Endothelial cell of umbilical vein (primary cell): ENCODE data around the gene SREBF1. TPM values are rescaled to one million over a fixed set of nuclear protein-coding genes. Genes with fewer than 3 reads are reported as not detected.

Source experiments
- BruUV-seq: library from RNA; stranded (reverse); fragments of 400-500 nt; replicated peaks from 2 replicates; lab custom pipeline; 2021; lab: Mats Ljungman, UMichigan
- CTCF ChIA-PET: fragments of 300-600, 350-600 bp; sonication (Branson Sonifier 250); formaldehyde crosslinking; loops from one replicate; lab custom pipeline; 2021; ENCODE audit warnings: antibody characterized with exemption, inconsistent platforms; lab: Charles Lee
- POLR2A ChIA-PET: fragments of 300-600, 350-600 bp; sonication (Branson Sonifier 250); formaldehyde crosslinking; loops from one replicate; lab custom pipeline; 2021; ENCODE audit warnings: antibody characterized with exemption, inconsistent platforms; lab: Charles Lee
- DNase-seq: peaks from one replicate; pipeline ENCODE4 v3.0.0-alpha.2; 2011; ENCODE audit warnings: low read depth, low spot score
- FAIRE-seq: peaks from 2 replicates; lab custom pipeline; 2011; peaks lifted over from hg19 to GRCh38; lab: Jason Lieb, UNC
- H2AFZ ChIP-seq: 2 replicates; pipeline ENCODE4 v1.6.0; 2012; ENCODE audit warnings: low read depth, low read length, control low read depth, inconsistent platforms
- H3K27ac ChIP-seq: 2 replicates; pipeline ENCODE4 v1.5.1; 2011; ENCODE audit warnings: low read depth, mild to moderate bottlenecking, control low read depth, low read length, moderate library complexity; ENCODE audit not compliant: insufficient read depth
- H3K27me3 ChIP-seq, 2 experiments: 2 replicates each; pipeline versions ENCODE4 v1.6.0 to v1.6.1; 2011; ENCODE audit warnings: low read length in 2 of 2, mixed read lengths in 1 of 2; ENCODE audit not compliant: control insufficient read depth in 2 of 2, insufficient read depth in 2 of 2
- H3K36me3 ChIP-seq, 2 experiments: 2 replicates in 1 of 2; 3 replicates in 1 of 2; pipeline ENCODE4 v1.5.1; 2011; ENCODE audit warnings: low read length in 2 of 2, mild to moderate bottlenecking in 1 of 2, moderate library complexity in 1 of 2; ENCODE audit not compliant: control insufficient read depth in 2 of 2, insufficient read depth in 2 of 2; ENCODE audit errors: extremely low read depth in 1 of 2
- H3K4me1 ChIP-seq: 3 replicates; pipeline ENCODE4 v1.5.1; 2011; ENCODE audit warnings: mild to moderate bottlenecking, low read length; ENCODE audit not compliant: control insufficient read depth, insufficient read depth; ENCODE audit errors: extremely low read depth
- H3K4me2 ChIP-seq: 2 replicates; pipeline ENCODE4 v1.6.1; 2011; ENCODE audit warnings: low read length, control low read depth, mixed read lengths; ENCODE audit not compliant: insufficient read depth
- H3K4me3 ChIP-seq, 3 experiments: fragments of 200-600 bp in 1 of 3; sonication (generic), shearing (Covaris generic) in 1 of 3; replicated peaks in 1 of 3; 2 replicates each; pipeline ENCODE4 v1.5.1; 2011 to 2016; ENCODE audit warnings: control low read depth in 3 of 3, low read length in 3 of 3, mild to moderate bottlenecking in 2 of 3, inconsistent platforms in 1 of 3, low read depth in 1 of 3, moderate library complexity in 1 of 3; ENCODE audit not compliant: insufficient read depth in 1 of 3
- H3K79me2 ChIP-seq: 2 replicates; pipeline ENCODE4 v1.6.0; 2012; ENCODE audit warnings: low read length, inconsistent platforms; ENCODE audit not compliant: control insufficient read depth, insufficient read depth
- H3K9ac ChIP-seq: replicated peaks from 2 replicates; pipeline ENCODE3; 2011; ENCODE audit warnings: low read length, control low read depth; ENCODE audit not compliant: insufficient read depth; ENCODE audit errors: extremely low read depth
- H3K9me1 ChIP-seq: replicated peaks from 3 replicates; pipeline ENCODE4 v1.6.0; 2011; ENCODE audit warnings: mild to moderate bottlenecking, low read length; ENCODE audit not compliant: control insufficient read depth, insufficient read depth; ENCODE audit errors: extremely low read depth
- H3K9me3 ChIP-seq: replicated peaks from 2 replicates; pipeline ENCODE4 v1.5.1; 2012; ENCODE audit warnings: low read length, inconsistent platforms; ENCODE audit not compliant: control insufficient read depth, insufficient read depth
- H4K20me1 ChIP-seq: replicated peaks from 2 replicates; pipeline ENCODE3; 2011; ENCODE audit warnings: mild to moderate bottlenecking, low read length; ENCODE audit not compliant: control insufficient read depth, insufficient read depth; ENCODE audit errors: extremely low read depth
- EZH2 ChIP-seq: IDR thresholded peaks from 2 replicates; pipeline ENCODE4 v1.6.1; 2012; ENCODE audit warnings: borderline replicate concordance, low read depth, mild to moderate bottlenecking, moderate library complexity, low read length, inconsistent platforms; ENCODE audit not compliant: severe bottlenecking
- JUN ChIP-seq: IDR thresholded peaks from 2 replicates; pipeline ENCODE4 v1.6.1; 2011; ENCODE audit warnings: borderline replicate concordance, low read depth; ENCODE audit not compliant: insufficient read length, insufficient read depth
- MAX ChIP-seq: IDR thresholded peaks from 2 replicates; pipeline ENCODE4 v1.6.1; 2011; ENCODE audit not compliant: insufficient read depth, insufficient read length
- dilution Hi-C: fragments of 300-500 bp; cut with MboI; formaldehyde crosslinking; loops from one replicate; pipeline ENCODE4 v1.15.0; 2019; ENCODE audit warnings: low sequenced_read_pairs; ENCODE audit not compliant: extremely low pct_ligation_motif_present
- intact Hi-C: fragments of 100-400 bp; cut with micrococcal nuclease; formaldehyde crosslinking; loops from one replicate; pipeline ENCODE4 v1.10.0; 2022
- polyA plus RNA-seq, 4 experiments: library from polyadenylated mRNA; depleted of rRNA in 3 of 4; stranded (reverse) in 3 of 4; unstranded in 1 of 4; fragments of >200 nt; gene quantifications; 2 replicates each; pipeline versions ENCODE4 v1.2.1 to v1.2.3, GENCODE V29; 2011 to 2012; ENCODE audit warnings: missing spikeins in 1 of 4
- total RNA-seq: library from RNA; stranded (reverse); gene quantifications from 2 replicates; pipeline ENCODE4 v1.2.3, GENCODE V29; 2021
- TF ChIP-seq, protein P1 (sequence below), 2 donors: IDR thresholded peaks; 1 replicate in 1 of 2; 2 replicates in 1 of 2; pipeline ENCODE4 v1.5.1; 2011; ENCODE audit warnings: low read length in 2 of 2, mild to moderate bottlenecking in 2 of 2, moderate library complexity in 2 of 2, control low read depth in 1 of 2, inconsistent platforms in 1 of 2, low read depth in 1 of 2; ENCODE audit not compliant: insufficient read depth in 1 of 2; ENCODE audit errors: extremely low read depth in 1 of 2

Gene SREBF1
- total and polyA plus RNA-seq, 2 donors (not counting 3 experiments of a cell fraction or from before 2014, with no cell fraction given): 50.4 to 109 TPM

DNA sequence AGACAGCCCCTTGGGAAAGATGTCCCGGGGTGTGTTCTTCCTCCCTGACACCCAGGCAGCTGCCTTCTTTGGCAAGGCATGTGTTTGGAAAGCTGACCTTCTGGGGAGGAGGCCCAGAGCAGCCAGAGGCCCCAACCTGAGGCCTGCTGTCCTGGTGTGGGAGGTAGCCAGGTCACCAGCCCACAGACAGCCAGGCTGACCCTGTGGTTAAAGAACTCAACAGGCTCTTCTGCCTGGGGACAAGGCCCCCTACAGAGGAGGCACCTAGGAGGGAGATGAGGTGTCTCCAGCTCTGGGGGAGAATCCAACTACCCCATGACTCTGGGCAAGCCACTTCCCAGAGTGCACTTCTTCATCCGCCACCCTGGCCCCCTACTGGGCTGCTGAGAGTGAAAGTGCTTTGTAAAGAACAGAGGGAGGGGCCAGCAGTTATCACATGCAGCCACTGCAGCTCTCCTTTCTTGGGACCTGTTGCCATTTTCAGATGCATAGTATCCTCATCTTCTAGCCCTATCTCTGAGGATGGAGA is 13.1 kb upstream of the SREBF1 start:
- no peak overlapping the region for H3K9ac ChIP-seq
- H3K36me3 ChIP-seq: peaks cover 0 to 7% of the 10 kb centered on the region in 2 experiments
- POLR2A ChIA-PET: no interaction called here
- no peaks in the 10 kb centered on the region for H3K9me3 ChIP-seq
- H3K4me3 ChIP-seq: no peak overlapping the region
- no TSS peak for BruUV-seq
- FAIRE-seq (peak; percentile 44), DNase-seq (peak; percentile 46)
- CTCF ChIA-PET: interaction anchor here (0.8 to 4.9 kb wide), 6 partner anchors 8 to 69 kb away, joined by 3 to 23 read pairs (median 4); no protein-coding TSS in a partner anchor
- no peak overlapping the region for H3K27ac ChIP-seq
- H3K27me3 ChIP-seq: no peaks in the 10 kb centered on the region
- H3K9me1 ChIP-seq: no peaks in the 10 kb centered on the region
- intact Hi-C loops (loop anchor here (1.0 kb wide), 1 partner anchor 10 kb away; no protein-coding TSS in a partner anchor), dilution Hi-C loops (no loop called here)
- no peak overlapping the region for H3K4me2 ChIP-seq
- H4K20me1 ChIP-seq: no peaks in the 10 kb centered on the region
- H3K79me2 ChIP-seq: no peaks in the 10 kb centered on the region
- TF ChIP-seq MAX (no peak), JUN (no peak), EZH2 (no peak)
- TF ChIP-seq, protein P1, sequence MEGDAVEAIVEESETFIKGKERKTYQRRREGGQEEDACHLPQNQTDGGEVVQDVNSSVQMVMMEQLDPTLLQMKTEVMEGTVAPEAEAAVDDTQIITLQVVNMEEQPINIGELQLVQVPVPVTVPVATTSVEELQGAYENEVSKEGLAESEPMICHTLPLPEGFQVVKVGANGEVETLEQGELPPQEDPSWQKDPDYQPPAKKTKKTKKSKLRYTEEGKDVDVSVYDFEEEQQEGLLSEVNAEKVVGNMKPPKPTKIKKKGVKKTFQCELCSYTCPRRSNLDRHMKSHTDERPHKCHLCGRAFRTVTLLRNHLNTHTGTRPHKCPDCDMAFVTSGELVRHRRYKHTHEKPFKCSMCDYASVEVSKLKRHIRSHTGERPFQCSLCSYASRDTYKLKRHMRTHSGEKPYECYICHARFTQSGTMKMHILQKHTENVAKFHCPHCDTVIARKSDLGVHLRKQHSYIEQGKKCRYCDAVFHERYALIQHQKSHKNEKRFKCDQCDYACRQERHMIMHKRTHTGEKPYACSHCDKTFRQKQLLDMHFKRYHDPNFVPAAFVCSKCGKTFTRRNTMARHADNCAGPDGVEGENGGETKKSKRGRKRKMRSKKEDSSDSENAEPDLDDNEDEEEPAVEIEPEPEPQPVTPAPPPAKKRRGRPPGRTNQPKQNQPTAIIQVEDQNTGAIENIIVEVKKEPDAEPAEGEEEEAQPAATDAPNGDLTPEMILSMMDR (IDR thresholded peaks at IDR 0.05; ENCODE audit: extremely low read depth in 1 of 2, insufficient read depth in 1 of 2, low read depth in 1 of 2, low read length in 2 of 2): peak; percentile 23 to 38
- no peak overlapping the region for H2AFZ ChIP-seq
- peaks cover 7% of the 10 kb centered on the region for H3K4me1 ChIP-seq
